ENCODE data around the gene SLC27A4.

SLC27A4 gene

GRCh38 chr9:128310461-128310860 is 29.9 kb upstream of the SLC27A4 start:
- Histone ChIP-seq H3K27me3 (ENCODE audit: control insufficient read depth in 1 of 2, insufficient read depth in 2 of 2, low read length in 2 of 2) (no peaks in the 10 kb centered on the region), H3K4me1 (ENCODE audit: insufficient read depth, low read length) (no peaks in the 10 kb centered on the region), H3K9ac (ENCODE audit: low read length) (no peak overlapping the region), H3K27ac (ENCODE audit: low read depth, low read length) (no peak overlapping the region), H3K9me3 (ENCODE audit: low read length) (no peaks in the 10 kb centered on the region), H3K4me3 (ENCODE audit: low read depth in 1 of 2, low read length in 2 of 2) (no peak overlapping the region), H3K36me3 (ENCODE audit: insufficient read depth, low read length) (peaks cover 35% of the 10 kb centered on the region)

GRCh38 chr9:128314697-128315096 is 25.6 kb upstream of the SLC27A4 start:
- Histone ChIP-seq H3K9me3 (ENCODE audit: low read length) (no peaks in the 10 kb centered on the region), H3K4me3 (ENCODE audit: low read depth in 1 of 2, low read length in 2 of 2) (no peak overlapping the region), H3K4me1 (ENCODE audit: insufficient read depth, low read length) (no peaks in the 10 kb centered on the region), H3K9ac (ENCODE audit: low read length) (no peak overlapping the region), H3K36me3 (ENCODE audit: insufficient read depth, low read length) (peaks cover 50% of the 10 kb centered on the region), H3K27ac (ENCODE audit: low read depth, low read length) (no peak overlapping the region), H3K27me3 (ENCODE audit: control insufficient read depth in 1 of 2, insufficient read depth in 2 of 2, low read length in 2 of 2) (no peaks in the 10 kb centered on the region)

DNA sequence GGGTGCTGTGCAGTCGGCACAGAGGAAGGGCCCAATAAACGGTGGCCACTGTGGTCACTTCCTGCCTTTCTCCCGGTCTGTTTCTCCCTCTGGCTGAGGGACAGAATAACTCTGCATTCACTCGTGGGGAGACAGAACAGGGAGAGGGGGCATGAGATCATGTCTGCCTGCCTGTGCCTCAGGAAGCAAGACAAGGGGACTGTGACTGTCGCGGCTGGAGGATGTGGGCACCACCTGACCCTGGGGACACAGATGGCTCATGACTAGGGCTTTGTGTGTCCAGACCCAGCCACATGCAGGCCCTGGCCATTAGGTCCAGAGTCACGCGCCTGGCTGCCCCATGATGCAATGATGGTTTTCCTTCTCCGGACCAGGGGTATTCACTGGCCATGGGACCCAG is 23.9 kb upstream of the SLC27A4 start:
- Histone ChIP-seq H3K9me3 (ENCODE audit: low read length) (no peaks in the 10 kb centered on the region), H3K4me3 (ENCODE audit: low read depth in 1 of 2, low read length in 2 of 2) (no peak overlapping the region), H3K36me3 (ENCODE audit: insufficient read depth, low read length) (peaks cover 38% of the 10 kb centered on the region), H3K4me1 (ENCODE audit: insufficient read depth, low read length) (peaks cover 4% of the 10 kb centered on the region), H3K9ac (ENCODE audit: low read length) (no peak overlapping the region), H3K27ac (ENCODE audit: low read depth, low read length) (no peak overlapping the region), H3K27me3 (ENCODE audit: control insufficient read depth in 1 of 2, insufficient read depth in 2 of 2, low read length in 2 of 2) (no peaks in the 10 kb centered on the region)

GRCh38 chr9:128317629-128318028 is 22.7 kb upstream of the SLC27A4 start:
- H3K9ac ChIP-seq (ENCODE audit: low read length): no peak overlapping the region
- H3K36me3 ChIP-seq (ENCODE audit: insufficient read depth, low read length): peaks cover 36% of the 10 kb centered on the region
- H3K4me1 ChIP-seq (ENCODE audit: insufficient read depth, low read length): peaks cover 5% of the 10 kb centered on the region
- H3K9me3 ChIP-seq (ENCODE audit: low read length): no peaks in the 10 kb centered on the region
- no peak overlapping the region for H3K27ac ChIP-seq (ENCODE audit: low read depth, low read length)
- H3K4me3 ChIP-seq (ENCODE audit: low read depth in 1 of 2, low read length in 2 of 2): no peak overlapping the region
- no peaks in the 10 kb centered on the region for H3K27me3 ChIP-seq (ENCODE audit: control insufficient read depth in 1 of 2, insufficient read depth in 2 of 2, low read length in 2 of 2)

DNA sequence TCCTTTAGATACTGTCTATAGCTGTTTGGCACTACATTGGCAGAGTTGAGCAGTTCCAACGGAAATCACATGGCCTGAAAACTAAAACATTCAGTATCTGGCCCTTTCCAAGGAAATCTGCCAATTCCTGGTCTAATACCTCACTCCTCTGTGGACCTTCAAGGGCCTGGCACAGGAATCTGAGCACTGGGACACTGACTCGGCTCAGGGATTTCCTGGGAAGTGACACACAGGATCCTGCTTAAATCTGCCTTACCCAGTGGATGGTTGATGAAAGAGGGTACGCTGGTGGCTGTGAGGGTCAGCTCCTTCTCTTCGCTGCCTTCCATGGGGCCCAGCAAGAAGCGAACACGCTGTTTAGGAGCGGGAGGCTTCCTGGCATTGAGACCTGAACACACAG is 19.0 kb upstream of the SLC27A4 start:
- Histone ChIP-seq H3K4me1 (ENCODE audit: insufficient read depth, low read length) (peaks cover 15% of the 10 kb centered on the region), H3K36me3 (ENCODE audit: insufficient read depth, low read length) (peaks cover 29% of the 10 kb centered on the region), H3K27me3 (ENCODE audit: control insufficient read depth in 1 of 2, insufficient read depth in 2 of 2, low read length in 2 of 2) (no peaks in the 10 kb centered on the region)

DNA sequence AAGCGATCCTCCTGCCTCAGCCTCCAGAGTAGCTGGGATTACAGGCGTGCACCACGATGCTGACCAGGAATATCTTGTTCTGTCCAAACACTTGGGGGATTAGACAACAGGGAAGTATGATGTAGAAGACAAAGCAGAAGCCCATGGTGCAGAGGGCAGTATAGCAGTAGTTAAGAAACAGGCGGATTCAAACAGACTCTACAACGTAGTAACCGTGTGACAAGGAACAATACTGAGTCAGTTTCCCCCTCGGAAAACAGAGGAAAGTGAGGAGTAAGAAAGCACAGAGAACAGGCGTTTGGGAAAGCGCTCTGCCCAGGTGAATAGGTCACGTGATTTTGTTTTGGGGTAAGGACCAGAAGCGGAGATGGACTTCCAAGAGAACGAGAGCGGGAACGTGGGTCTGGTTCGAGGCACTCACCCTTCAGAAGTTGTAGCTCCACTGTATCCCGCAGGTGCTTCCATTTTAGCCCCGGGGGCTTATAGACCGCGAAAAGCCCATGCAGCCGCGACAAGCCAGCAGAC is 18.4 kb upstream of the SLC27A4 start:
- peaks cover 23% of the 10 kb centered on the region for H3K36me3 ChIP-seq (ENCODE audit: insufficient read depth, low read length)

More for the DNA sequence above, 19.0 kb upstream of the SLC27A4 start:
- Histone ChIP-seq H3K4me3 (ENCODE audit: low read depth in 1 of 2, low read length in 2 of 2) (peak overlapping the region; percentile 99), H3K9ac (ENCODE audit: low read length) (no peak overlapping the region), H3K27ac (ENCODE audit: low read depth, low read length) (no peak overlapping the region), H3K9me3 (ENCODE audit: low read length) (no peaks in the 10 kb centered on the region)

DNA sequence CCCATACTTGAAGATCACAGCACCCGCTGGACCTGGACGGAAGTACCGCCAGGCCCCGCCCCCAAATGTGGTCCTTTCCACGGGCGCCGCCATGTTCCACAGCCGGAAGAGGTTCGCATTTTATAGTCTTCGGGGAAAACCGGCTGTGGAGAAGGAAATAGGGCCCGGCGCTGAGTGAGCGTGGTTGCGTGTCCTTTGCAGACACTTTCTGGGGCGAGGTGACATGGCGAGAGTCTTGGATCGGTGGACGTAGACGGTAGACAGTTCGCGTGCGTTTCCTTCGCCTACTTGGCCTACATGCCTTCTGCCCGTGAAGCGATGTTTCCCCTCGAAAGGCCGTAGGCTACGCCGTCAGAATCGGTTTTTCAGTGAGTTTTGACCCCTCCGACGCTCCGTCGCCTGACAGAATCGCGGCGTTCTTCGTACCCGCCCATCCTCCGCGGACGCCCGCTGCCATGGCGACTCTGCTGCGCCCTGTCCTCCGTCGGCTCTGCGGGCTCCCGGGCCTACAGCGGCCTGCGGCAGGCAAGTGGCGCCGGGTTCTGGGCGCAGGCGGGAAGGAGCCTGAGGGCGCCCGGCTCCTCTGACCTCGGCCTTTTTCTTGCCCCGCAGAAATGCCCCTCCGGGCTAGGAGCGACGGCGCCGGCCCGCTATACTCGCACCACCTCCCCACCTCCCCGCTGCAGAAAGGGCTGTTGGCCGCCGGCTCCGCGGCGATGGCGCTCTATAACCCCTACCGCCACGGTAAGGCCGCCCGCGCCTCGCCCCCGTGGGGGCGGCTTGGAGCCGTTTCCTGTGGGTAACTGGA is 17.7 kb upstream of the SLC27A4 start, which contains the start of the genes COQ4 and TRUB2:
COQ4 (plus strand) TSS at position 436 of the 808 bp plus-strand sequence; CDS start at position 456, 20 bp downstream.
TRUB2 (minus strand) TSS at position 44 of the 808 bp plus-strand sequence; CDS start at position 5, 39 bp downstream.
- H3K36me3 ChIP-seq (ENCODE audit: insufficient read depth, low read length): peaks cover 19% of the 10 kb centered on the region
- H3K27ac ChIP-seq (ENCODE audit: low read depth, low read length): peak within 1 kb of the TSS; percentile 93
- H3K4me3 ChIP-seq (ENCODE audit: low read depth in 1 of 2, low read length in 2 of 2): peak within 1 kb of the TSS; percentile 99
- peak within 1 kb of the TSS; percentile 89 for H3K9ac ChIP-seq (ENCODE audit: low read length)
- peaks cover 15% of the 10 kb centered on the region for H3K4me1 ChIP-seq (ENCODE audit: insufficient read depth, low read length)
- no peaks in the 10 kb centered on the region for H3K9me3 ChIP-seq (ENCODE audit: low read length)
- H3K27me3 ChIP-seq (ENCODE audit: control insufficient read depth in 1 of 2, insufficient read depth in 2 of 2, low read length in 2 of 2): no peaks in the 10 kb centered on the region

More for the DNA sequence above, 18.4 kb upstream of the SLC27A4 start:
- Histone ChIP-seq H3K9ac (ENCODE audit: low read length) (peak overlapping the region; percentile 89), H3K27ac (ENCODE audit: low read depth, low read length) (peak overlapping the region; percentile 93), H3K4me3 (ENCODE audit: low read depth in 1 of 2, low read length in 2 of 2) (peak overlapping the region; percentile 99), H3K4me1 (ENCODE audit: insufficient read depth, low read length) (peaks cover 15% of the 10 kb centered on the region), H3K27me3 (ENCODE audit: control insufficient read depth in 1 of 2, insufficient read depth in 2 of 2, low read length in 2 of 2) (no peaks in the 10 kb centered on the region), H3K9me3 (ENCODE audit: low read length) (no peaks in the 10 kb centered on the region)

- Histone ChIP-seq H3K9ac (ENCODE audit: low read length) (peak overlapping the region; percentile 89), H3K4me1 (ENCODE audit: insufficient read depth, low read length) (peaks cover 15% of the 10 kb centered on the region), H3K36me3 (ENCODE audit: insufficient read depth, low read length) (peaks cover 20% of the 10 kb centered on the region), H3K27me3 (ENCODE audit: control insufficient read depth in 1 of 2, insufficient read depth in 2 of 2, low read length in 2 of 2) (no peaks in the 10 kb centered on the region), H3K27ac (ENCODE audit: low read depth, low read length) (peak overlapping the region; percentile 93), H3K9me3 (ENCODE audit: low read length) (no peaks in the 10 kb centered on the region), H3K4me3 (ENCODE audit: low read depth in 1 of 2, low read length in 2 of 2) (peak overlapping the region; percentile 99)
These were observed 17.1 kb upstream of the SLC27A4 start for GRCh38 chr9:128323212-128323730.

DNA sequence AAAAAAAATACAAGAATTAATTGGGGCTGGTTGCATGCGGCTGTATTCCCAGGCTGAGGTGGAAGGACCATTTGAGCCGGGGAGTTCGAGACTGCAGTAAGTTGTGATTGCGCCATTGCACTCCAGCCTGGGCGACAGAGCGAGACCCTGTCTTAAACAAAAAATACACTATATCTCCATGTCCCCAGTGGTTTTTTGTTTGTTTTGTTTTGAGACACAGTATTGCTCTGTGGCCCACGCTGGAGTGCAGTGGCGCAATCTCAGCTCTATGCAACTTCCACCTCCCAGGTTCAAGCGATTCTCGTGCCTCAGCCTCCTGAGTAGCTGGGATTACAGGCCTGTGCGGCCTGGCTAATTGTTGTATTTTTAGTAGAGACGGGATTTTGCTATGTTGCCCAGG is 16.5 kb upstream of the SLC27A4 start:
- Histone ChIP-seq H3K4me1 (ENCODE audit: insufficient read depth, low read length) (peaks cover 15% of the 10 kb centered on the region), H3K36me3 (ENCODE audit: insufficient read depth, low read length) (peaks cover 25% of the 10 kb centered on the region), H3K9me3 (ENCODE audit: low read length) (no peaks in the 10 kb centered on the region), H3K27ac (ENCODE audit: low read depth, low read length) (no peak overlapping the region), H3K27me3 (ENCODE audit: control insufficient read depth in 1 of 2, insufficient read depth in 2 of 2, low read length in 2 of 2) (no peaks in the 10 kb centered on the region), H3K4me3 (ENCODE audit: low read depth in 1 of 2, low read length in 2 of 2) (peak overlapping the region; percentile 99), H3K9ac (ENCODE audit: low read length) (peak overlapping the region; percentile 89)

GRCh38 chr9:128324401-128324800 is 15.9 kb upstream of the SLC27A4 start:
- Histone ChIP-seq H3K9ac (ENCODE audit: low read length) (no peak overlapping the region), H3K27ac (ENCODE audit: low read depth, low read length) (no peak overlapping the region), H3K36me3 (ENCODE audit: insufficient read depth, low read length) (peaks cover 28% of the 10 kb centered on the region), H3K4me1 (ENCODE audit: insufficient read depth, low read length) (peaks cover 15% of the 10 kb centered on the region), H3K9me3 (ENCODE audit: low read length) (no peaks in the 10 kb centered on the region), H3K27me3 (ENCODE audit: control insufficient read depth in 1 of 2, insufficient read depth in 2 of 2, low read length in 2 of 2) (no peaks in the 10 kb centered on the region), H3K4me3 (ENCODE audit: low read depth in 1 of 2, low read length in 2 of 2) (no peak overlapping the region)

GRCh38 chr9:128325629-128326028 is 14.7 kb upstream of the SLC27A4 start:
- Histone ChIP-seq H3K27ac (ENCODE audit: low read depth, low read length) (no peak overlapping the region), H3K9me3 (ENCODE audit: low read length) (no peaks in the 10 kb centered on the region), H3K27me3 (ENCODE audit: control insufficient read depth in 1 of 2, insufficient read depth in 2 of 2, low read length in 2 of 2) (no peaks in the 10 kb centered on the region), H3K4me1 (ENCODE audit: insufficient read depth, low read length) (peaks cover 15% of the 10 kb centered on the region), H3K9ac (ENCODE audit: low read length) (no peak overlapping the region), H3K36me3 (ENCODE audit: insufficient read depth, low read length) (peaks cover 28% of the 10 kb centered on the region), H3K4me3 (ENCODE audit: low read depth in 1 of 2, low read length in 2 of 2) (no peak overlapping the region)

Data from muscle layer of colon (tissue), 2 donors.